Lower lobe of right lung (tissue), 2 donors: ENCODE measurements around the gene NOTUM. TPM values are rescaled to one million over a fixed set of nuclear protein-coding genes. Genes with fewer than 3 reads are reported as not detected.

Experiments used
- ATAC-seq, 2 donors: fragments of 200-7000 bp; cut with Tn5 transposase; one replicate each; pipeline ENCODE4 v1.9.1; 2020 to 2022; ENCODE audit warnings: mild to moderate bottlenecking in 2 of 2, moderate library complexity in 2 of 2
- DNase-seq: peaks from one replicate; pipeline ENCODE4 v3.0.0-alpha.2; 2020
- H3K27ac ChIP-seq: fragments of 200-600 bp; one replicate; pipeline ENCODE4 v1.8.0; 2022
- H3K27me3 ChIP-seq: fragments of 200-600 bp; one replicate; pipeline ENCODE4 v1.8.0; 2022; ENCODE audit warnings: low read depth
- H3K36me3 ChIP-seq: fragments of 200-600 bp; one replicate; pipeline ENCODE4 v1.8.0; 2022; ENCODE audit warnings: mild to moderate bottlenecking
- H3K4me1 ChIP-seq: fragments of 200-600 bp; one replicate; pipeline ENCODE4 v1.8.0; 2022
- H3K4me3 ChIP-seq: fragments of 200-600 bp; one replicate; pipeline ENCODE4 v1.8.0; 2022; ENCODE audit warnings: mild to moderate bottlenecking
- H3K9me3 ChIP-seq: fragments of 200-600 bp; one replicate; pipeline ENCODE4 v1.8.0; 2022
- CTCF ChIP-seq: fragments of 200-600 bp; IDR thresholded peaks from one replicate; pipeline ENCODE4 v1.8.0; 2022; ENCODE audit warnings: antibody characterized with exemption, mild to moderate bottlenecking
- intact Hi-C: fragments of 100-400 bp; cut with DNase I; formaldehyde crosslinking; loops from one replicate; pipeline ENCODE4 v1.11.0; 2022
- total RNA-seq: library from RNA; stranded (reverse); fragmentation: NEBNext Ultra II Directional; extraction: Animal tissue kit (Norgen Biotek cat#: 25700); gene quantifications from one replicate; pipeline ENCODE4 v1.2.1, GENCODE V29; 2021
- donor health status: DM: no; HTN: yes; CAD: no; lungs with severe emphysema.

The NOTUM gene
- total RNA-seq, 1 donor from 2014 or later: 4.4 TPM

- no peak for TF ChIP-seq CTCF
- ATAC-seq: no peak
- intact Hi-C loops: no loop called here
- no peaks in the 10 kb centered on the region for H3K27me3 ChIP-seq
- peaks cover 12% of the 10 kb centered on the region for H3K4me1 ChIP-seq
- DNase-seq: no peak
- no peak overlapping the region for H3K27ac ChIP-seq
- H3K4me3 ChIP-seq: no peak overlapping the region
- no peaks in the 10 kb centered on the region for H3K9me3 ChIP-seq
- peaks cover 9% of the 10 kb centered on the region for H3K36me3 ChIP-seq
These were observed 46.2 kb upstream of the NOTUM start for GRCh38 chr17:82007228-82007494.

GRCh38 chr17:82006468-82007227 lies 45.7 kb upstream of the NOTUM start:
- ATAC-seq (no peak), DNase-seq (no peak)
- no peak for TF ChIP-seq CTCF
- Histone ChIP-seq H3K27ac (no peak overlapping the region), H3K9me3 (no peaks in the 10 kb centered on the region), H3K27me3 (no peaks in the 10 kb centered on the region), H3K36me3 (peaks cover 4% of the 10 kb centered on the region), H3K4me3 (no peak overlapping the region), H3K4me1 (peaks cover 12% of the 10 kb centered on the region)
- intact Hi-C loops: no loop called here

GRCh38 chr17:82005701-82006348 lies 44.8 kb upstream of the NOTUM start:
- no peaks in the 10 kb centered on the region for H3K36me3 ChIP-seq

GRCh38 chr17:82004517-82005455 lies 43.8 kb upstream of the NOTUM start:
- intact Hi-C loops: no loop called here
- DNase-seq: no peak
- H3K27ac ChIP-seq: no peak overlapping the region

More at GRCh38 chr17:82005701-82006348, 44.8 kb upstream of the NOTUM start:
- Histone ChIP-seq H3K27me3 (no peaks in the 10 kb centered on the region), H3K27ac (no peak overlapping the region), H3K9me3 (no peaks in the 10 kb centered on the region), H3K4me1 (peaks cover 12% of the 10 kb centered on the region), H3K4me3 (no peak overlapping the region)
- no peak for DNase-seq
- ATAC-seq: no peak
- TF ChIP-seq CTCF: no peak
- intact Hi-C loops: no loop called here

More at GRCh38 chr17:82004517-82005455, 43.8 kb upstream of the NOTUM start:
- Histone ChIP-seq H3K4me1 (peaks cover 12% of the 10 kb centered on the region), H3K27me3 (no peaks in the 10 kb centered on the region), H3K9me3 (no peaks in the 10 kb centered on the region), H3K4me3 (no peak overlapping the region), H3K36me3 (no peaks in the 10 kb centered on the region)
- no peak for TF ChIP-seq CTCF
- ATAC-seq: no peak
